Measurements from ENCODE around the gene HDAC3. TPM values are rescaled to one million over a fixed set of nuclear protein-coding genes. Genes with fewer than 3 reads are reported as not detected.

The HDAC3 gene
- total RNA-seq, 1 experiment from 2014 or later, result 76.0 TPM

GRCh38 chr5:141573489-141574121, 63.0 kb downstream of the HDAC3 start:
- ChIA-PET POLR2A (ENCODE audit: unreplicated experiment) (interaction anchor here (0.6 kb wide), 1 partner anchor 26 kb away, joined by 4 read pairs; no protein-coding TSS in a partner anchor), CTCF (no interaction called here)
- no peak for DNase-seq
- no peak for TF ChIP-seq EZH2 (IDR thresholded peaks at IDR 0.05; ENCODE audit: low read depth)
- Histone ChIP-seq H3F3A (ENCODE audit: insufficient read depth, low read depth) (peaks cover 13% of the 10 kb centered on the region; the same call in 1 of the 2 replicates), H3K36me3 (ENCODE audit: low read depth) (peaks cover 49% of the 10 kb centered on the region), H2AFZ (no peak overlapping the region), H3K27ac (no peak overlapping the region), H3K79me2 (ENCODE audit: low read depth) (no peaks in the 10 kb centered on the region), H3K9me3 (ENCODE audit: insufficient read depth, low read depth) (no peaks in the 10 kb centered on the region), H3K4me1 (replicated peaks; ENCODE audit: insufficient read depth) (no peaks in the 10 kb centered on the region), H3K4me2 (no peak overlapping the region), H3K27me3 (ENCODE audit: insufficient read depth, low read depth) (no peaks in the 10 kb centered on the region), H3K9me2 (ENCODE audit: insufficient read depth) (no peaks in the 10 kb centered on the region), H3K4me3 (no peak overlapping the region), H4K20me1 (ENCODE audit: insufficient read depth) (no peaks in the 10 kb centered on the region)
- no TSS peak for BruUV-seq (replicated peaks)
- intact Hi-C loops (cut with micrococcal nuclease; ENCODE audit: unreplicated experiment), result no loop called here

Other genes with a start within 250 kb of the HDAC3 start
- not detected in 2 replicates for gene PCDHGB4, start 249.2 kb downstream of the HDAC3 start, total RNA-seq (2021)
- gene PCDHGA8, start 244.2 kb downstream of the HDAC3 start, total RNA-seq (2021), result not detected in 2 replicates
- not detected in 2 replicates for gene PCDHGB5, start 238.9 kb downstream of the HDAC3 start, total RNA-seq (2021)
- gene PCDHGA9, start 234.1 kb downstream of the HDAC3 start, total RNA-seq (2021), result not detected in 2 replicates
- not detected in 2 replicates for gene PCDHGB6, start 228.8 kb downstream of the HDAC3 start, total RNA-seq (2021)
- gene PCDHGA10, start 223.9 kb downstream of the HDAC3 start, total RNA-seq (2021), result 0.13 and 0.15 TPM in 2 replicates
- 0.13 and 0.17 TPM in 2 replicates for gene PCDHGB7, start 219.2 kb downstream of the HDAC3 start, total RNA-seq (2021)
- gene PCDHGA11, start 215.8 kb downstream of the HDAC3 start, total RNA-seq (2021), result 0.18 and 0.22 TPM in 2 replicates
- not detected in 2 replicates for gene PCDHGA12, start 206.3 kb downstream of the HDAC3 start, total RNA-seq (2021)
- gene PCDHGC3, start 160.9 kb downstream of the HDAC3 start, total RNA-seq (2021), result 0.50 and 0.53 TPM in 2 replicates
- gene PCDHGC4, start 151.8 kb downstream of the HDAC3 start, total RNA-seq (2021), result not detected in 2 replicates
- gene PCDHGC5, start 147.8 kb downstream of the HDAC3 start, total RNA-seq (2021), result not detected in 2 replicates
- 148 and 157 TPM in 2 replicates for gene DIAPH1, start 17.8 kb downstream of the HDAC3 start, total RNA-seq (2021)
- 3.3 and 5.0 TPM in 2 replicates for gene RELL2, start 148 bp upstream of the HDAC3 start, total RNA-seq (2021)
- gene FCHSD1, start 14.6 kb upstream of the HDAC3 start, total RNA-seq (2021), result 36.4 and 36.6 TPM in 2 replicates
- gene ARAP3, start 45.4 kb upstream of the HDAC3 start, total RNA-seq (2021), result 25.8 and 28.0 TPM in 2 replicates
- gene PCDH1, start 241.6 kb upstream of the HDAC3 start, total RNA-seq (2021), result 88.5 and 101 TPM in 2 replicates

Data from PC-9 (cell line).